K562 (cell line): Measurements from ENCODE around the gene NFKB2.

ENCODE experiments used
- CTCF ChIP-seq, 3 experiments: IDR thresholded peaks in 2 of 3; conservative IDR thresholded peaks in 1 of 3; 2 replicates each; pipeline ENCODE4 v1.5.1; 2011 to 2012; ENCODE audit warnings: low read length in 3 of 3, mild to moderate bottlenecking in 3 of 3, control low read depth in 2 of 3, improper control_type of control experiment in 1 of 3, inconsistent platforms in 1 of 3, low read depth in 1 of 3, mixed read lengths in 1 of 3, moderate library complexity in 1 of 3; ENCODE audit not compliant: insufficient read depth in 2 of 3
- ETS1 ChIP-seq: conservative IDR thresholded peaks from 2 replicates; pipeline ENCODE4 v1.6.1; 2011; ENCODE audit warnings: low read depth, mild to moderate bottlenecking, low read length; ENCODE audit not compliant: control insufficient read depth
- MAX ChIP-seq: sonication (generic); formaldehyde crosslinking; IDR thresholded peaks from 2 replicates; pipeline ENCODE4 v1.9.0; 2022; ENCODE audit warnings: mild to moderate bottlenecking, missing genetic modification reagents
- MCM5 ChIP-seq: fragments of 450-650 bp; IDR thresholded peaks from 2 replicates; pipeline ENCODE4 v1.6.1; 2016; ENCODE audit warnings: low read depth
- NFXL1 ChIP-seq: fragments of 450-650 bp; formaldehyde crosslinking; IDR thresholded peaks from 2 replicates; pipeline ENCODE4 v1.4.0; 2021; ENCODE audit warnings: mild to moderate bottlenecking
- PKNOX1 ChIP-seq: fragments of 450-650 bp; IDR thresholded peaks from 2 replicates; pipeline ENCODE4 v1.6.1; 2016
- POLR2A ChIP-seq: fragments of 450-650 bp; conservative IDR thresholded peaks from 2 replicates; pipeline ENCODE4 v1.6.1; 2016
- THRAP3 ChIP-seq: fragments of 450-650 bp; IDR thresholded peaks from 2 replicates; pipeline ENCODE4 v1.6.1; 2016; ENCODE audit warnings: mild to moderate bottlenecking, inconsistent platforms, borderline replicate concordance
- TF ChIP-seq, protein P1 (sequence below), 2 experiments: fragments of 450-650 bp; formaldehyde crosslinking in 1 of 2; IDR thresholded peaks; 2 replicates each; pipeline versions ENCODE4 v1.4.0 to v1.6.1; 2014 to 2020; ENCODE audit warnings: mild to moderate bottlenecking in 2 of 2, borderline replicate concordance in 1 of 2, low read depth in 1 of 2

DNA sequence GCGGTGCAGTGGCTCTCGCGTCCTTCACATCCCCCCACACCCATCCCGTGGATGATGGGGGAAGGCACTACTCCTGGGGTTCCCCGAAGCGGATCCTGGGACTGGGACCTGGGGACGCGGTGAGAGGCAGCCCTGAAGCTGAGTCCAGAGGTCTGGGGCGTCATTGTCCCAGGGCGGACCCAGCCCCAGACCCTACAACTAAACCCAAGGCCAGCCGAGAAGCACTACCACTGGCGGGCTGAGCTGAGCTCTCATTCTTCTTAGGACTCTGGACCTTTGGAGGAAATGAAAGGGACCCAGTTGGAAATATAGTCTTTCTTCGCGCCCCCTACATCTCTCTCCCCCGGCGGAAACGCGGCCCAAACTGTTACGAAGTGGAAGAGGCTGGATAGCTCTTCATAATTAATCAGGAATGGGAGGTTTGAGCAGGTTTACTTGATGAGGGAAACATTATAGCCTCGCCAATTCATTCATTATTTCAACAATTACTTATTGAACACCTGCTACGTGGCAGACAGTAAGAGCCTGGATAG lies 24.7 kb downstream of the NFKB2 start:
- TF ChIP-seq MAX (no peak), CTCF (IDR thresholded peaks at IDR 0.05 in 2 of 3, conservative IDR thresholded peaks at IDR 0.05 in 1 of 3; ENCODE audit: insufficient read depth in 2 of 3, low read depth in 1 of 3, low read length in 3 of 3) (no peak), ETS1 (no peak), POLR2A (no peak), NFXL1 (CRISPR knock-in tag) (no peak), MCM5 (no peak), PKNOX1 (no peak), THRAP3 (no peak)
- TF ChIP-seq, protein P1, sequence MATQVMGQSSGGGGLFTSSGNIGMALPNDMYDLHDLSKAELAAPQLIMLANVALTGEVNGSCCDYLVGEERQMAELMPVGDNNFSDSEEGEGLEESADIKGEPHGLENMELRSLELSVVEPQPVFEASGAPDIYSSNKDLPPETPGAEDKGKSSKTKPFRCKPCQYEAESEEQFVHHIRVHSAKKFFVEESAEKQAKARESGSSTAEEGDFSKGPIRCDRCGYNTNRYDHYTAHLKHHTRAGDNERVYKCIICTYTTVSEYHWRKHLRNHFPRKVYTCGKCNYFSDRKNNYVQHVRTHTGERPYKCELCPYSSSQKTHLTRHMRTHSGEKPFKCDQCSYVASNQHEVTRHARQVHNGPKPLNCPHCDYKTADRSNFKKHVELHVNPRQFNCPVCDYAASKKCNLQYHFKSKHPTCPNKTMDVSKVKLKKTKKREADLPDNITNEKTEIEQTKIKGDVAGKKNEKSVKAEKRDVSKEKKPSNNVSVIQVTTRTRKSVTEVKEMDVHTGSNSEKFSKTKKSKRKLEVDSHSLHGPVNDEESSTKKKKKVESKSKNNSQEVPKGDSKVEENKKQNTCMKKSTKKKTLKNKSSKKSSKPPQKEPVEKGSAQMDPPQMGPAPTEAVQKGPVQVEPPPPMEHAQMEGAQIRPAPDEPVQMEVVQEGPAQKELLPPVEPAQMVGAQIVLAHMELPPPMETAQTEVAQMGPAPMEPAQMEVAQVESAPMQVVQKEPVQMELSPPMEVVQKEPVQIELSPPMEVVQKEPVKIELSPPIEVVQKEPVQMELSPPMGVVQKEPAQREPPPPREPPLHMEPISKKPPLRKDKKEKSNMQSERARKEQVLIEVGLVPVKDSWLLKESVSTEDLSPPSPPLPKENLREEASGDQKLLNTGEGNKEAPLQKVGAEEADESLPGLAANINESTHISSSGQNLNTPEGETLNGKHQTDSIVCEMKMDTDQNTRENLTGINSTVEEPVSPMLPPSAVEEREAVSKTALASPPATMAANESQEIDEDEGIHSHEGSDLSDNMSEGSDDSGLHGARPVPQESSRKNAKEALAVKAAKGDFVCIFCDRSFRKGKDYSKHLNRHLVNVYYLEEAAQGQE (IDR thresholded peaks at IDR 0.05; ENCODE audit: borderline replicate concordance) = no peak
- TF ChIP-seq, protein P1 (CRISPR knock-in tag; IDR thresholded peaks at IDR 0.05; ENCODE audit: low read depth) = no peak
